Hematopoietic multipotent progenitor cell treated with erythropoietin and hydrocortisone succinate and interleukin-3 and kit ligand, for 4 days (in vitro differentiated cells): ENCODE data around the gene DLEC1.

ENCODE experiments used
- DNase-seq: peaks from one replicate; pipeline ENCODE4 v3.0.0-alpha.2; 2015

DLEC1 gene

DNA sequence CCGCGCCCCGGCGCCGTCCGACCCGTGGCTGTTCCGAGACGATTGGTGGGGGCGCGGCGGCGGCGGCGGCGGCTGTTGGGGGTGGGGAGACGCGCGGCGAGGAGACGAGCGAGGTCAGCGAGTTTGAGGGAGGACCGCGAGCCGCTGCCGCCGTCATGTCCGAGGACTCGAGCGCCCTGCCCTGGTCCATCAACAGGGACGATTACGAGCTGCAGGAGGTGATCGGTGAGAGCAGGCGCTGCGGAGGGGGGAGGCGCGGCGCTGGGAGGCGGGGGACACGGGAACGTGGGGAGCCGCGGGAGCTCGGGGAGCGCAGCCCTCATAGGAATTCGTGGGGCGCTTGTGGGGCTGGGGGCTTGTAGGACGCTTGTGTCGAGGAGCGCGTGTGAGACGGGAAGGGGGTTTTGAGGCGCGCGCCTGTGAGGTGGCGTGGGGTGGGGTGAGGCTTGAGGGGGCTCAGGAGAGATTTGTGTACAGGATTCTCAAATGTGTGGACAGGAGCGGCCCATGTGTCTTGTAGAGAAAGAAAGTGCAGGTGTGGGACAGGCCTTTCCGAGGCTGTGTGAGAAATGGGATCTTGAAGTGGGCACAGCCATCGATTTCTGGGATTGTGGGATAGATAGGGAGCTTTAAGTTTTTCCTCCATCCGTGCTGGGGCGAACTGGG, 126.8 kb downstream of the DLEC1 start:
- no peak for DNase-seq

GRCh38 chr3:38167591-38167990, 128.6 kb downstream of the DLEC1 start:
- no peak for DNase-seq

DNA sequence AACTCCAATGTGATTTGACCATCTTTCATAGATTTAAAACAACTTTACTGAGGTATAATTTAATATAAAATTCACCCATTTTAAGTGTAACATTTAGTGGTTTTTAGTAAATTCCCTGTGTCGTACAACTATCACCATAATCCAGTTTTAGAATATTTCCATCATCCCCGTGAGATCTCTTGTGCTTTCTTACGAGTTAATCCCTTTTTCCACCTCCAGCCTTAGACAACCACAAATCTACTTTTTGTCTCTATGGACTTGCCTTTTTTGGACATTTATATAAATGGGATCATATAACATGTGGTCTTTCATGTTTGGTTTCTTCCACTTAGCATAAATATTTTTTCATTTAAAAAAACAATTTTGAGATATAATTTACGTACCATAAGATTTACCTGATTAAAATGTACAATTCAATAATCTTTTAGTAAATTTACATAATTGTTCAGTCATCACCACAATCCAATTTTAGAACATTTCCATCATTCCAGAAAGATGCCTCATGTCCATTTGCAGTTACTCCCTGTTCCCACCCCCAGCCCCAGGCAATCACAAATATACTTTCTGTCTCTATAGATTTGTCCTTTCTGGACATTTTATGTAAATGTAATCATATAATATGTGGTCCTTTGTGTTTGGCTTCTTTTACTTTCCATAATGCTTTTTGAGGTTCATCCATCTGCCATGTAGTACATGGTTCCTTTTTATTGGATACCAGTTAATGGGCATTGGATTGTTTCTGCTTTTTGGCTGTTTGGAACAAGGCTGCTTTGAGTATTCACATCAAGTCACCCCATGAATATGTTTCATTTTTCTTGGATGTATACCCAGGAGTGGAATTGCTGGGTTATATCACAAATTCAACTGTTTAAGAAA, 129.4 kb downstream of the DLEC1 start:
- DNase-seq: no peak

DNA sequence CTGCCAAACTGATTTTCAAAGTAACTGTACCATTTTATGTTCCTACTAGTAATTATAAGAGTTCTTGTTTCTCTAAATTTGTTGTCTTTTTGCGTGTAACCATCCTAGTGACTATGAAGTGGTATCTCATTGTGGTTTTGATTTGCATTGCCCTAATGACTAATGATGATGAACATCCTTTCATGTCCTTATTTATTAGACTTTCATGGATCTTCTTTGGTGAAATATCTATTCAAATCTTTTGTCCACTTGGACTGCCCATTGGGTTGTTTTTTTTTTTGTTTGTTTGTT, 130.0 kb downstream of the DLEC1 start:
- no peak for DNase-seq

DNA sequence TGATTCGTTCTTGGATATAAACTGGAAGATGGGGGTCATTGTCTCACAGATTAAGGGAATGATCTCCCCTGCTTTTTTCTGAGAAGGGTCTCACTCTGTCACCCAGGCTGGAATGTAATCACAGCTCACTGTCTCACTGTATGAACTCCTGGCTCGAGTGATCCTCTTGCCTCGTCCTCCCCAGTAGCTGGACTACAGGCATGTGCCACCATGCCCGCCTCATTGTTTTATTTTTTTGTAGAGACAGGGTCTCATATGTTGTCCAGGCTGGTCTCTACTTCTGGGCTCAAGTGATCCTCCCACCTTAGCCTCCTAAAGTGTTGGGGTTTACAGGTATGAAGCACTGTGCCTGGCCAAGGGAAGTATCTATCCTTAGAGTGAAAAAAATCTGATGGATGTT, 131.7 kb downstream of the DLEC1 start:
- no peak for DNase-seq

- no peak for DNase-seq
These were observed 132.6 kb downstream of the DLEC1 start for GRCh38 chr3:38171622-38172021.
